Tibial nerve (tissue), 3 donors: Measurements from ENCODE around the gene PREX1.

Source experiments
- POLR2A ChIP-seq, 2 donors: fragments of 450-650 bp; IDR thresholded peaks; one replicate each; pipeline ENCODE4 v1.6.1; 2017; ENCODE audit warnings: antibody characterized with exemption in 2 of 2, mild to moderate bottlenecking in 2 of 2, moderate library complexity in 2 of 2
- TF ChIP-seq, protein P1 (sequence below), 5 experiments: fragments of 200-600 bp in 3 of 5; fragments of 450-650 bp in 2 of 5; sonication (generic) in 3 of 5; IDR thresholded peaks; one replicate each; pipeline ENCODE4 v1.5.1; 2016 to 2019; ENCODE audit warnings: antibody characterized with exemption in 5 of 5, mild to moderate bottlenecking in 3 of 5, moderate library complexity in 2 of 5

DNA sequence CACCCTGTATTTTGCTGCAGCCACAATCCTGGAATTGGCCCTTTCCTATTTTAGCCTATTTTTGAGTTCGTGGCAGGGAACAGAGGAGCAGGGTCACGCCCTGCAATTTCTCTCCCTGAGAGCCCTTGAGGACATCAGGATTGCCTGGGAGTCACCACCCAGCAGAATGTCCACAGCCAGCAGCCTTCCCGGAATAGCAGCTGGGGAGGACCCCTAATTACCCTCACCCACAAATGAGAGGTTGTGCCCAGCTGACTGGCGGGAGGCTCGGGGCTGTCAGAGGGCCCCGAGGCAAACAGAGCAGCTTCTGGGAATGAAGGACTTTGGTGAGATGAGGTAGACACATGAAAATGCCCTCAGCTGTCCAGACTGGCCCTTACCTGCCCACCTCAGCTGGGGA is 165.1 kb downstream of the PREX1 start:
- TF ChIP-seq, protein P1, sequence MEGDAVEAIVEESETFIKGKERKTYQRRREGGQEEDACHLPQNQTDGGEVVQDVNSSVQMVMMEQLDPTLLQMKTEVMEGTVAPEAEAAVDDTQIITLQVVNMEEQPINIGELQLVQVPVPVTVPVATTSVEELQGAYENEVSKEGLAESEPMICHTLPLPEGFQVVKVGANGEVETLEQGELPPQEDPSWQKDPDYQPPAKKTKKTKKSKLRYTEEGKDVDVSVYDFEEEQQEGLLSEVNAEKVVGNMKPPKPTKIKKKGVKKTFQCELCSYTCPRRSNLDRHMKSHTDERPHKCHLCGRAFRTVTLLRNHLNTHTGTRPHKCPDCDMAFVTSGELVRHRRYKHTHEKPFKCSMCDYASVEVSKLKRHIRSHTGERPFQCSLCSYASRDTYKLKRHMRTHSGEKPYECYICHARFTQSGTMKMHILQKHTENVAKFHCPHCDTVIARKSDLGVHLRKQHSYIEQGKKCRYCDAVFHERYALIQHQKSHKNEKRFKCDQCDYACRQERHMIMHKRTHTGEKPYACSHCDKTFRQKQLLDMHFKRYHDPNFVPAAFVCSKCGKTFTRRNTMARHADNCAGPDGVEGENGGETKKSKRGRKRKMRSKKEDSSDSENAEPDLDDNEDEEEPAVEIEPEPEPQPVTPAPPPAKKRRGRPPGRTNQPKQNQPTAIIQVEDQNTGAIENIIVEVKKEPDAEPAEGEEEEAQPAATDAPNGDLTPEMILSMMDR (IDR thresholded peaks at IDR 0.05) = no peak
- TF ChIP-seq POLR2A (IDR thresholded peaks at IDR 0.05) = no peak
